Hypothalamus (tissue), 51 donors: ENCODE data around the gene NUP210.

ENCODE experiments used
- DNase-seq, 51 donors: peaks; one replicate each; lab custom pipeline; 2025; lab: John Stamatoyannopoulos, UW

Gene NUP210

GRCh38 chr3:13332740-13333139 is 87.4 kb downstream of the NUP210 start:
- DNase-seq = no peak

GRCh38 chr3:13332158-13332557 is 88.0 kb downstream of the NUP210 start:
- DNase-seq = peak in 2 of 51 donors; percentile 14 to 30

DNA sequence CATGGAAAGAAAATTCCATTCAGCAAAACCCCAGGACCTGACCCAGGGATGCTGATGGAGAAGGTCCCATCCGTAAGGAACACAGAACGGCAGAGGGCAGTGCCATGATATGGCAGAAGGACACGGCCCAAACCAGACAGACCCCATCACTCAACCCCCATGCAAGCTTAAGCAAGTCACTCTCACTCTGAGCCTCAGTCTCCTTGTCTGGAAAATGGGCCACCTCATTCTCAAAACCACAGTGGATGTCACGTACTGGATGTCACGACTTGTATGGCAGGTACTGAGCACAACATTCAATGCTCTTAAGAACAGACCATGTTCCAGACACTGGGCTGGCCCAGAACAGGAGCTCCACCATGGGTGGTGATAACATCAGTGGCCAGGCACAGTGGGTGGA is 90.4 kb downstream of the NUP210 start:
- no peak for DNase-seq

- no peak for DNase-seq
Observed at GRCh38 chr3:13325892-13326443, 94.2 kb downstream of the NUP210 start.

- no peak for DNase-seq
Observed at GRCh38 chr3:13324835-13325501, 95.2 kb downstream of the NUP210 start.

DNA sequence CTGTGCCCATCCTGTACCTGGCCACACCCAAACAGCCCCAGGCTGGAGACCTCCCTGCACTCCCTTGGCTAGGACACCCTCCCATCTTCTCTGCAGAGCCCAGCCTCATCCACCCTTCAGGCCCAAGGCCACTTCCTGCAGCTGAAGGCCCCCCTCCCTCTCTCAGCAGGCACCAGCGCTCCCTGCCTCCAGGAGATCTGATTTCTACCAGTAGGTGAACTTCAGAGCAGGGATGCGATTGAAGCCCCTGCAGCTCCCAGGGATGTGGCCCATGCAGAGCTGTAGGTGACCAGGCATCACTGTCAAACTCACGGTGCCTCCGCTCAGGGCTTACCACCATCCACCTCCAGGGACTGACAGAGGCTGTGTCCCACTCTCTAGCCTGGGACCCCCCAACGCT is 96.3 kb downstream of the NUP210 start:
- no peak for DNase-seq

- DNase-seq = no peak
Observed at GRCh38 chr3:13322324-13322723, 97.8 kb downstream of the NUP210 start.

- DNase-seq = no peak
Observed at GRCh38 chr3:13319564-13320220, 100.4 kb downstream of the NUP210 start.

DNA sequence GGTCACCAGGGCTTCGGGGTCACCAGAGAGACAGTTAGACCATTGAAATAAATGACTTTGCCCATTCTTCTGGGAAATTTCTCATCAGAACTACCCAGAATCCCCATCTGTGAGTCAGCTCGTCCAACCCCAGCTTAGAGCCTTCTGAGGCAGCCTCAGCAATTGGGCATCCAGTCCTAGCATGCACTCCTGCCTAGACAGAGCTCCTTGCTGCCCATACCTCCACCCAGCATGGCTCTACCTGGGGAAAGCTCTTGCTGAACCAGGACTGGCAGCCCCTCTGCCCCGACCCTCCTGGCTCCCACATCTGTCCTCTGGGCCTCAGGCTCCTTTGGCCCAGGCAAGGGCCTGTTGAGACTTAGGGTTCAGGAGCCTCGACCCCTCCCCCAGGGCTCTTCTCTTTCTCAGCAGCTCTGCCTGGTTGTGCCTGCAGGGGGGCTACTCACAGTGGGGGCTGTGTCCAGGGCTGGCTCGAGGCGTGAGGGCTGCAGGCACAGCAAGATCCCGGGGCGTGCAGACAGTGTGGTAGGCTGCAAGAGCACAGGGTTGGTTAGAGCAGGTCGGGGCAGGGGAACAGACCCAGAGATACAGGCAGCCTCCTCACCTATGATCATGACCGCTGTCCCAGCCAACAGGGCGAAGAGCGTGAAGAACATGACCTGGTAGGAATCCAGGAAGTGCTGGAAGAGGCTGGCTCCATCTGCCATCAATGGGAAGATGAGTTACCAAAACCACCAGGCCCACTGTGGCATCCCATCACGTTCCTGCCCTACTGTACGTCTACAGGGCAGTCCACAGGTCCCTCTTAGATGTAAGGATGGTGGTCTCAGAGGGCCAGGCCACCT is 101.3 kb downstream of the NUP210 start:
- no peak for DNase-seq

- peak in 2 of 51 donors; percentile 13 to 18 for DNase-seq
Observed at GRCh38 chr3:13317596-13318320, 102.4 kb downstream of the NUP210 start.

GRCh38 chr3:13316603-13317002 is 103.5 kb downstream of the NUP210 start:
- DNase-seq = peak in 22 of 51 donors; percentile 6 to 50 (median 26)

DNA sequence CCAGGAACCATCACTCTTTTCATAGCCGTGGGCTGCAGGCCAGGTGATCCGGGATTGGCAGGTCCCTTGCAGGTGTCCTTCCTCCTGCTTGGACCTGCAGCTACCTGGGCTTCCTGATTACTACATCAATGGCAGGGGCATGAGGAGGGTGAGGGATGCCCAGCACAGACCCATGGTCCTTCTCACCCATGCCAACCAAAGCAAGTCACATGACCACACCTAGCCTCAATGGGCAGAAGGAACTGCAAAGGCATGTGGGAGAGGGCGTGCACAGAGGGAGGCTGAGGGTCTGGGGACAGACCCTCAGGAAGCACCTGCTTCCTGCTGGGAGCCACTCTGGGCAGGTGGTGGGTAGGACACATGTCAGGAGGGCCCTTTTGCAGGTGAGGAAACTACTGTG is 105.2 kb downstream of the NUP210 start:
- no peak for DNase-seq

GRCh38 chr3:13313813-13314212 is 106.3 kb downstream of the NUP210 start:
- no peak for DNase-seq

DNA sequence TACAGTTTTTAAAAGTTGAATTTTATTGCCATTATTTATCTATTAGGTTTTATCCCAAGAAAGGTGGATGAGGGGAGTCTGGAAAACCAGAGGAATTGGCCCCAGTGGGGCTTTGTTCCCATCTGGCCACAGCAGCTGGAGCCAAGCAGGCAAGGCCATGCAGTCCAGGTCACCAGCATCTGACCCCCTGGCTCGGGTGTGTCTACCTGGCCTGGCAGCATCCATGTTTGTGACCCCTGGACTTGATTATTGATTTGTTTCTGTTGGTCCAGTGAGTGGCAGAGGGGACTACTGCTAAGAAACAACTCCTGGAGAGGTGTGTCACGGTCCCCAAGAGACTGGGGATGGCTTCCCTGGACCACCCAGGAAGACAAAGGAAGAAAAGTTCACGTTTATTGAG is 111.1 kb downstream of the NUP210 start:
- no peak for DNase-seq

DNA sequence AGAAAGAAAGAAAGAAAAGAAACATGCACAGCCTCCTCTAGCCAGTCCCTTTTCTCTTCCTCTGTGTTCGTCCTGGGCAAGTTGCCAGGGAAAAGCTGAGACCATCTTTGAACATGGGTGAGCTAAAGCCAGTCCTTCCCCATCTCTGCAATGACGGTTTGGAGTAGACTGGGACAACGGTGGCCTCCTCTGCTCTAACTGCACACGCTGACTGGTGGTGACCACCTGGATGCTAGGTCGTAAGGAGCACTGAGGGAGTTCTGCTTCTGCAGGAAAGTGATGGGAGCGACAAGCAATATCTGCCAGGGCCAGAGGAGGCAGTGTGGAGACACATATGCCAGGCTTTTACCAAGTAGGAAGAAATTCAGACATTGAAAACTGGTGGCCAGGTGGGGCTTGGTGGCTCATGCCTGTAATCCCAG is 111.7 kb downstream of the NUP210 start:
- DNase-seq = peak in 31 of 51 donors; percentile 8 to 79 (median 45)

DNA sequence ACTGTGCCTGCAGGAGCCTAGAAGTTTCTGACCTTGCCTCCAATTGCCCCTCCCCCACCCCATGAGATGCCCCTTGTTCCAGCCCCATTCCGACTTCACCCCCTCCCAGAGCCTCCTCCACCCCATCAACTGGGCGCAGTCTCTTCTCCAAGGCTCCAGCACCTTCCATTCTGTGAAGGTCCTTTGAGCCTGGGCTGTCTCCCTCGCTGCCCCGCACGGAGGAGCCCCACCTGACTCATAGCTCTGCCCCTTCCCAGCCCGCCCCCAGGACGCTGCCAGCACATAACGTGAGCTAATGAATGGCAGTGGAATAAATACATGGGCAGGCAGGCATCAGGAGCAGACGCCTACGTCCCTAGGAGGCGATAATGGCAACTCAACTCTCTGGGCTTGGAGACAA is 113.1 kb downstream of the NUP210 start:
- DNase-seq = no peak

DNA sequence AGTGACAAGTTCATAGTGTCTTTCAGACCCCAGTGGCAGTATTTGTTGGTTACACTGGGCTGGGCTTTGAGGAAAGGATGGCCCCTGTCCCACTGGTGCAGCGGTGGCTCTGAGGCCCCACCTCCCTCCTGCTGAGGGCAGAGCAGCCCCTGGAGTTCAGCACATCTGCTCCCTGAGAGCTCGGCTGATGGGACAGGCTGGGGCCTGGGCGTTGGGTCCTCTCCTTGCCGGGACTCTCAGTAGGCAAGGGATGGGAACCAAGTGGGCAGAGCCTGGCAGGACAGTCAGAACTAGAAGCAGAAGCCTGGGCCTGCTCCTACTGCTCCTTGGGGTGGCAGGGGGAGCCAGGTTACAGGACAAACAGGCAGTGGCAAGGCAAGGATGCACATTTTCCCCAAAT is 114.5 kb downstream of the NUP210 start:
- no peak for DNase-seq

- no peak for DNase-seq
Observed at GRCh38 chr3:13303410-13303809, 116.7 kb downstream of the NUP210 start.

- peak in 5 of 51 donors; percentile 19 to 61 (median 21) for DNase-seq
Observed at GRCh38 chr3:13301286-13301987, 118.7 kb downstream of the NUP210 start.
